OCI-LY1 (cell line): ENCODE results near the gene EDN1.

ENCODE experiments used
- H2AFZ ChIP-seq: fragments of 200-600 bp; sonication (generic), shearing (Covaris generic); 2 replicates; pipeline ENCODE4 v1.6.0; 2014; ENCODE audit warnings: antibody characterized with exemption, mild to moderate bottlenecking, low read length
- H3F3A ChIP-seq: fragments of 200-600 bp; sonication (generic), shearing (Covaris generic); 2 replicates; pipeline ENCODE4 v1.6.0; 2014; ENCODE audit warnings: mild to moderate bottlenecking, antibody characterized with exemption, low read length, moderate library complexity; ENCODE audit not compliant: insufficient read depth
- H3K27ac ChIP-seq: fragments of 200-600 bp; sonication (generic); 2 replicates; pipeline ENCODE4 v1.5.1; 2014; ENCODE audit warnings: low read length, mixed run types, mild to moderate bottlenecking, low read depth; ENCODE audit not compliant: poor library complexity, severe bottlenecking
- H3K27me3 ChIP-seq: fragments of 200-600 bp; sonication (generic); 2 replicates; pipeline ENCODE4 v1.6.0; 2014; ENCODE audit warnings: antibody characterized with exemption, mild to moderate bottlenecking, low read length, moderate library complexity; ENCODE audit not compliant: insufficient read depth
- H3K36me3 ChIP-seq: fragments of 200-600 bp; sonication (generic); 2 replicates; pipeline ENCODE4 v1.6.1; 2014; ENCODE audit warnings: mild to moderate bottlenecking, antibody characterized with exemption, low read length, moderate library complexity, mixed read lengths; ENCODE audit not compliant: insufficient read depth
- H3K4me1 ChIP-seq: fragments of 200-600 bp; sonication (generic); 2 replicates; pipeline ENCODE4 v1.5.1; 2014; ENCODE audit warnings: mild to moderate bottlenecking, low read length, moderate library complexity; ENCODE audit not compliant: insufficient read depth, severe bottlenecking
- H3K4me2 ChIP-seq: fragments of 200-600 bp; sonication (generic), shearing (Covaris generic); 2 replicates; pipeline ENCODE4 v1.6.1; 2014; ENCODE audit warnings: low read length
- H3K4me3 ChIP-seq: fragments of 200-600 bp; sonication (generic); 2 replicates; pipeline ENCODE4 v1.5.1; 2014; ENCODE audit warnings: low read length, low read depth, mild to moderate bottlenecking, mixed read lengths; ENCODE audit not compliant: poor library complexity, severe bottlenecking
- H3K79me2 ChIP-seq: fragments of 200-600 bp; shearing (Covaris generic); 2 replicates; pipeline ENCODE4 v1.6.1; 2016; ENCODE audit warnings: mixed run types, low read length, mixed read lengths; ENCODE audit not compliant: insufficient read depth
- H3K9ac ChIP-seq: fragments of 200-600 bp; sonication (generic), shearing (Covaris generic); 2 replicates; pipeline ENCODE4 v1.6.1; 2014; ENCODE audit warnings: mild to moderate bottlenecking, low read length, mixed read lengths
- H3K9me2 ChIP-seq: fragments of 200-600 bp; sonication (generic), shearing (Covaris generic); 2 replicates; pipeline ENCODE4 v1.6.1; 2014; ENCODE audit warnings: low read depth, mild to moderate bottlenecking, low read length, mixed read lengths
- H3K9me3 ChIP-seq: fragments of 200-600 bp; shearing (Covaris generic); 2 replicates; pipeline ENCODE4 v1.6.1; 2014; ENCODE audit warnings: low read length, mixed read lengths
- H4K20me1 ChIP-seq: fragments of 200-600 bp; sonication (generic), shearing (Covaris generic); 2 replicates; pipeline ENCODE4 v1.6.0; 2016; ENCODE audit warnings: mild to moderate bottlenecking, low read length; ENCODE audit not compliant: insufficient read depth
- CTCF ChIP-seq: fragments of 200-600 bp; sonication (generic), shearing (Covaris generic); IDR thresholded peaks from 2 replicates; pipeline ENCODE4 v1.5.1; 2017; ENCODE audit warnings: mild to moderate bottlenecking, antibody characterized with exemption, low read length, moderate library complexity, mixed read lengths
- EZH2 ChIP-seq: fragments of 200-600 bp; sonication (generic), shearing (Covaris generic); IDR thresholded peaks from 2 replicates; pipeline ENCODE4 v1.8.0; 2017; ENCODE audit warnings: borderline replicate concordance, mixed run types, mild to moderate bottlenecking, antibody characterized with exemption, low read length, moderate library complexity, mixed read lengths

Gene EDN1

GRCh38 chr6:12277386-12277785 is 12.8 kb upstream of the EDN1 start:
- H3K27ac ChIP-seq, result no peak overlapping the region
- H4K20me1 ChIP-seq, result no peaks in the 10 kb centered on the region
- H3K9me2 ChIP-seq, result no peaks in the 10 kb centered on the region
- H3K79me2 ChIP-seq, result no peaks in the 10 kb centered on the region
- H2AFZ ChIP-seq, result no peak overlapping the region
- no peak for TF ChIP-seq EZH2
- TF ChIP-seq CTCF, result no peak
- no peaks in the 10 kb centered on the region for H3K4me1 ChIP-seq
- no peak overlapping the region for H3K4me3 ChIP-seq
- no peaks in the 10 kb centered on the region for H3K36me3 ChIP-seq
- H3K27me3 ChIP-seq, result no peaks in the 10 kb centered on the region
- no peaks in the 10 kb centered on the region for H3K9me3 ChIP-seq
- H3F3A ChIP-seq, result no peaks in the 10 kb centered on the region
- no peak overlapping the region for H3K4me2 ChIP-seq
- H3K9ac ChIP-seq, result no peak overlapping the region

GRCh38 chr6:12278915-12279314 is 11.2 kb upstream of the EDN1 start:
- H3K4me1 ChIP-seq, result no peaks in the 10 kb centered on the region
- no peaks in the 10 kb centered on the region for H3K27me3 ChIP-seq
- no peaks in the 10 kb centered on the region for H3F3A ChIP-seq
- no peak overlapping the region for H2AFZ ChIP-seq
- H3K9ac ChIP-seq, result no peak overlapping the region
- H3K4me3 ChIP-seq, result no peak overlapping the region
- no peak overlapping the region for H3K27ac ChIP-seq
- TF ChIP-seq EZH2 (no peak), CTCF (no peak)
- no peaks in the 10 kb centered on the region for H3K9me3 ChIP-seq
- H3K9me2 ChIP-seq, result no peaks in the 10 kb centered on the region
- H3K79me2 ChIP-seq, result no peaks in the 10 kb centered on the region
- H3K36me3 ChIP-seq, result no peaks in the 10 kb centered on the region
- no peaks in the 10 kb centered on the region for H4K20me1 ChIP-seq
- no peak overlapping the region for H3K4me2 ChIP-seq

- Histone ChIP-seq H3K9me2 (no peaks in the 10 kb centered on the region), H2AFZ (no peak overlapping the region), H4K20me1 (no peaks in the 10 kb centered on the region), H3K27ac (no peak overlapping the region), H3K36me3 (no peaks in the 10 kb centered on the region), H3F3A (no peaks in the 10 kb centered on the region), H3K4me1 (no peaks in the 10 kb centered on the region), H3K79me2 (no peaks in the 10 kb centered on the region), H3K27me3 (no peaks in the 10 kb centered on the region), H3K9me3 (no peaks in the 10 kb centered on the region), H3K4me2 (no peak overlapping the region), H3K9ac (no peak overlapping the region), H3K4me3 (no peak overlapping the region)
- no peak for TF ChIP-seq CTCF
- no peak for TF ChIP-seq EZH2
Observed at GRCh38 chr6:12279322-12280091, 10.7 kb upstream of the EDN1 start.
